Pancreas (tissue), 10 donors: Measurements from ENCODE around the gene ZC3H6. TPM values are rescaled to one million over a fixed set of nuclear protein-coding genes. Genes with fewer than 3 reads are reported as not detected.

Source experiments
- ATAC-seq, 4 donors: fragments of 200-7000 bp; cut with Tn5 transposase; one replicate each; pipeline versions ENCODE4 v1.8.0 to v1.9.1; 2020; ENCODE audit warnings: mild to moderate bottlenecking in 4 of 4, moderate library complexity in 4 of 4
- DNase-seq, 6 donors: peaks; one replicate each; pipeline ENCODE4 v3.0.0-alpha.2; 2020
- FAIRE-seq: peaks from 2 replicates; lab custom pipeline; 2012; peaks lifted over from hg19 to GRCh38; lab: Jason Lieb, UNC
- H3K27ac ChIP-seq, 4 donors: fragments of 200-600 bp; sonication (generic); 1 replicate in 3 of 4; 2 replicates in 1 of 4; pipeline versions ENCODE4 v1.5.0 to v1.8.0; 2020
- H3K27me3 ChIP-seq, 4 donors: fragments of 200-600 bp; one replicate each; pipeline ENCODE4 v1.8.0; 2021
- H3K36me3 ChIP-seq, 3 donors: fragments of 200-600 bp; sonication (generic) in 1 of 3; one replicate each; pipeline versions ENCODE4 v1.5.0 to v1.8.0; 2020 to 2021
- H3K4me1 ChIP-seq, 3 donors: fragments of 200-600 bp; one replicate each; pipeline ENCODE4 v1.8.0; 2021
- H3K4me3 ChIP-seq, 4 donors: fragments of 200-600 bp; sonication (generic) in 2 of 4; one replicate each; pipeline versions ENCODE4 v1.5.0 to v1.8.0; 2020 to 2021
- H3K9me3 ChIP-seq, 4 donors: fragments of 200-600 bp; one replicate each; pipeline ENCODE4 v1.8.0; 2021
- WGBS, 2 donors: extraction: QIAGEN DNeasy Blood & Tissue Kit; methylation state at CpG; one replicate each; pipeline ENCODE4 v1.1.7; 2013; 5-methylcytosine and 5-hydroxymethylcytosine counted together
- intact Hi-C, 3 donors: fragments of 100-400 bp; cut with DNase I; formaldehyde crosslinking; loops; one replicate each; pipeline versions ENCODE4 v1.11.1 to v1.14.2; 2022
- polyA plus RNA-seq, 2 donors: library from polyadenylated mRNA; stranded (reverse); fragments of 200-250 nt; gene quantifications; one replicate each; pipeline ENCODE4 v1.2.3, GENCODE V29; 2013
- total RNA-seq, 6 donors: library from RNA; stranded (reverse); fragmentation: NEBNext Ultra II Directional in 4 of 6; extraction: Animal tissue kit (Norgen Biotek cat#: 25700) in 4 of 6; gene quantifications; one replicate each; pipeline versions ENCODE4 v1.2.1 to v1.2.4, GENCODE V29; 2021 to 2023
- TF ChIP-seq, protein P1 (sequence below), 4 donors: fragments of 200-600 bp; sonication (generic) in 3 of 4; IDR thresholded peaks; one replicate each; pipeline versions ENCODE4 v1.5.0 to v1.8.0; 2021; ENCODE audit warnings: antibody characterized with exemption in 4 of 4
- donor health status: healthy with polysubstance abuse.
- donor health status: DM: no; HTN: no; CAD: no; lungs with moderate emphysema.
- donor health status: DM: no; HTN: no; CAD: no.
- donor health status: control.
- donor health status: control.
- donor health status: Bipolar disorder and iron deficiency.
- donor health status: DM: yes; HTN: yes; CAD: no.
- donor health status: DM: no; HTN: no; CAD: no.
- donor health status: DM: no; HTN: no; CAD: no.
- donor health status: DM: yes; HTN: yes; CAD: no.

The ZC3H6 gene
- total and polyA plus RNA-seq, 8 donors, result 2.0 to 9.3 (median 5.8) TPM

DNA sequence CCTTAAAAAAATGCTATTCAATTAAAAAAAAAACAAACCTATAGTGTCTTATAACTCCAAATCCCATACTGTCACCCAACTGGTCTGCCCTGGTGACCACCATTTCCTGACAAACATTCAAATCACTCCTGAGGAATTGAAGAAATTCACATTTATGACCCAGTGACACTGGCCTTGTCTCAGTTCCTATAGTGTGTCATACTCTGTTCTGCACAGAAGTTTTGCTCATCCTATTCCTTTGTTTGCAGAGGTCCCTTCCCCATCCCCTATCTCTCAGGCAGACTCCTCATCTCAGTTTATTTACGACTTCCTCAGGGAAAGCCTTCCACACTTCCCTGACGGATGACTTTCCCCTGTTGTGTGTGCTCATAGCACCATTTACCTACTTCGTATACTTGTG is 14.7 kb downstream of the ZC3H6 start:
- no peaks in the 10 kb centered on the region for H3K9me3 ChIP-seq
- no peaks in the 10 kb centered on the region for H3K27me3 ChIP-seq
- TF ChIP-seq, protein P1, sequence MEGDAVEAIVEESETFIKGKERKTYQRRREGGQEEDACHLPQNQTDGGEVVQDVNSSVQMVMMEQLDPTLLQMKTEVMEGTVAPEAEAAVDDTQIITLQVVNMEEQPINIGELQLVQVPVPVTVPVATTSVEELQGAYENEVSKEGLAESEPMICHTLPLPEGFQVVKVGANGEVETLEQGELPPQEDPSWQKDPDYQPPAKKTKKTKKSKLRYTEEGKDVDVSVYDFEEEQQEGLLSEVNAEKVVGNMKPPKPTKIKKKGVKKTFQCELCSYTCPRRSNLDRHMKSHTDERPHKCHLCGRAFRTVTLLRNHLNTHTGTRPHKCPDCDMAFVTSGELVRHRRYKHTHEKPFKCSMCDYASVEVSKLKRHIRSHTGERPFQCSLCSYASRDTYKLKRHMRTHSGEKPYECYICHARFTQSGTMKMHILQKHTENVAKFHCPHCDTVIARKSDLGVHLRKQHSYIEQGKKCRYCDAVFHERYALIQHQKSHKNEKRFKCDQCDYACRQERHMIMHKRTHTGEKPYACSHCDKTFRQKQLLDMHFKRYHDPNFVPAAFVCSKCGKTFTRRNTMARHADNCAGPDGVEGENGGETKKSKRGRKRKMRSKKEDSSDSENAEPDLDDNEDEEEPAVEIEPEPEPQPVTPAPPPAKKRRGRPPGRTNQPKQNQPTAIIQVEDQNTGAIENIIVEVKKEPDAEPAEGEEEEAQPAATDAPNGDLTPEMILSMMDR (IDR thresholded peaks at IDR 0.05), result no peak
- H3K36me3 ChIP-seq, result no peaks in the 10 kb centered on the region
- intact Hi-C loops, result no loop called here
- FAIRE-seq (no peak), DNase-seq (no peak), ATAC-seq (no peak)
- H3K4me1 ChIP-seq, result no peaks in the 10 kb centered on the region
- WGBS, 2 donors, result 85 to 92% methylated on average over 3 of the region's 3 CpGs
- H3K4me3 ChIP-seq, result no peak overlapping the region
- no peak overlapping the region for H3K27ac ChIP-seq

DNA sequence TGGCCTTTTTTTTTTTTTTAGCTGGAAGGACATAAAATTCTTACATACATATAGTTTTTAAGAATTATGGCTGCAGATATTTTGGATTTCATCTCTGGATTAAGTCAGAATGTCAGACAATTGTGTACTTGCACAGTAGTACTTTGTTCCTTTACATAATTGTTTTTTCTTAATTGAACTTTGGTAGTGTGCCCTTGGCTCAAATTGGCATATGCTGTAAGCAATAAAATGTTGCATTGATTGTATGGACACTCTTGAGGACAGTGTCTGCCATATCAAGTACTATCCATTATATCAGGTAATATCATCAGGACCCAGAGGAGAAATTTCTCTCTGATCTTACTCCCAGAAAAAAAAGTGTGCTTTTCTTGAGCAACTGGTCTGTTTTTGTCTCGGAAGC is 15.3 kb downstream of the ZC3H6 start:
- Histone ChIP-seq H3K36me3 (no peaks in the 10 kb centered on the region), H3K27me3 (no peaks in the 10 kb centered on the region), H3K4me1 (no peaks in the 10 kb centered on the region), H3K9me3 (no peaks in the 10 kb centered on the region), H3K4me3 (no peak overlapping the region), H3K27ac (no peak overlapping the region)
- 63 to 96% methylated on average over 1 of the region's 1 CpG for WGBS, 2 donors
- intact Hi-C loops, result no loop called here
- ATAC-seq (no peak), FAIRE-seq (no peak), DNase-seq (no peak)
- TF ChIP-seq, protein P1 (IDR thresholded peaks at IDR 0.05), result no peak

DNA sequence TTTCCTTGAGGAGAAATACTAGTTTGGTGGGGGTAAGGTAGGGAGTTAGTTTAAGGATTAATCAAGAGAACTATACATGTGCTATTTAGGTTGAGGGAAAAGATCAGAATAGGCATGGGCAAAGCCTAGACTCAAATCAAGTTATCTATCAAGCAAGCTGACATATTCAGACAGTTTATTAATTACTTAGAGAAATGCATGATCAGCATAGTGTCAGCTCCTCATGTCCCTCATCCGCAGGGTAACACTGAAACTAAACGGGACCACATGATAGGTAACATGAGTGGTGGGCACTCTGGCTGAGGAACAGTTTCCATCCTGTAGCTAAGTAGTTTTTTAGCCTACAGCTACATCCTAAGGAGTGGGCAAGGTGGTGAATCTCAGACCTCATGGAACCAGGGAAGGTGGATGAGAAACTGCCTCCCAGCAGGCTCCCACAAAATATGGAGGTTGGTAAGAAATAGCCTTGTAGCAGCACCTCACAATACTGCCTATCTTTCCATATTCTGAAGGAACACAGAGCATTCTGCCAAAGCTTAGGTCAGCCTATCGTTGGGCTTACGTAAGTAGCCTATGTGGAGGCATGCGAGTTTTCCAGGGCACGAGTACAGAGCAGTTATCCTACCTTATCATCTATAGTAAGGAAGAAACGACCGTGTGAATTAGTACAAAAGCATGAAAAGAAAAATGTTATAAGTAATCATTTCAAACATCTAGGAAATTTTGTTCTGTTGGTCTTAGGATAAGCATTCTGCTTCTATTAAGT is 18.4 kb downstream of the ZC3H6 start:
- H3K4me1 ChIP-seq, result no peaks in the 10 kb centered on the region
- TF ChIP-seq, protein P1 (IDR thresholded peaks at IDR 0.05), result no peak
- H3K27me3 ChIP-seq, result no peaks in the 10 kb centered on the region
- H3K4me3 ChIP-seq, result no peak overlapping the region
- no peak overlapping the region for H3K27ac ChIP-seq
- DNase-seq, result no peak
- 60 to 89% methylated on average over 8 of the region's 8 CpGs for WGBS, 2 donors
- intact Hi-C loops, result no loop called here
- no peaks in the 10 kb centered on the region for H3K36me3 ChIP-seq
- H3K9me3 ChIP-seq, result no peaks in the 10 kb centered on the region
- no peak for FAIRE-seq
- peak in 3 of 4 donors; percentile 54 to 82 (median 55) for ATAC-seq

DNA sequence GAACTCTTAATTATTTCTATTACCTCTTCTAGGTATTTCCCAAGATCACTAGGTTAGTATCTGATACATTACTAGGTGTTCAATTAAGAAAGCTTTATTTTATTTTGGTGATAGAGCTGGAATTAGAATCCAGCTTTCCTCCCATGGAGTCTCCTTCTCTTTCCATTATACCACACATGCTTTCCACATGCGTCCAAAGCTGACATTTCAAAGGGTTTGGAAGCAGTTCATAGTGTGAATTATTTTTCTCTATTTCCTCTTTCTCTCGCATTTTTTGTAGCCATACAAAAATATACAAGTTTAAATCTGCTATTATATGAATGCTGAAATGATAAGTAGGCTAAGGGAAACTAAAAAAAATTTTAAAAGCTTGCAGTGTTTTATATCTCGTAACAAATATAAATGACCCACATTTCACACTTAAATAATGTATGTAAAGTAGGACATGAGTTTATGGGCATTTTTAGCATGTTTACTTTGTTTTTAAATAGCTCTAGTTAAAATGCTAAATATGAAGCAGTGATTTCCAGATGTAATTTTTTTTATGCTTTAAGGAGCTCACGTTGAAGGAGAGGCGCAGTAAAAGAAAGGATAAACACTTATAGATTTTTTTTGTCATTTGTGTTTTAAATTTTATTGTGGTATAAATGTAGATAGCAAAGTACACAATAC is 20.1 kb downstream of the ZC3H6 start:
- no peak for ATAC-seq
- H3K27ac ChIP-seq, result no peak overlapping the region
- no peaks in the 10 kb centered on the region for H3K36me3 ChIP-seq
- TF ChIP-seq, protein P1 (IDR thresholded peaks at IDR 0.05), result no peak
- H3K4me3 ChIP-seq, result no peak overlapping the region
- no peak for FAIRE-seq
- intact Hi-C loops, result no loop called here
- no peaks in the 10 kb centered on the region for H3K4me1 ChIP-seq
- no peak for DNase-seq
- no peaks in the 10 kb centered on the region for H3K27me3 ChIP-seq
- 84 to 85% methylated on average over 5 of the region's 5 CpGs for WGBS, 2 donors
- H3K9me3 ChIP-seq, result no peaks in the 10 kb centered on the region

DNA sequence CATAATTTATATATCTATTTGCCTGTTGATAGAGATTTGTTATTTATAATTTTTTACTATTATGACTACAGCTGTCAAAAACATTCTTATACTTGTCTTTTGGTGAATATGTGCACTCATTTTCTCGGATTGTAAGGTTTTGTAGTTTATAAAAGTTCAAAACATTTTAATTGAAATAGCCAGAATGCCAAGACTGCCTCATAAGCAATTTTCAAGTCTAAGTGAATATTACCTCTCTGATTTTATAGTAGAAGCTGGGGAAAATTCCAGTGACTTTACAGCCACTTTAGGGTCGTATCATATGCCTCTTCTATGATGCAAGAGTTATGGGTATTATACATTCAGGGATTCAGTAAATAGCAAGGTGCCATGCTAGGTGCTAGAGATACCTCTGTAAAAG is 21.0 kb downstream of the ZC3H6 start:
- TF ChIP-seq, protein P1 (IDR thresholded peaks at IDR 0.05), result no peak
- Histone ChIP-seq H3K36me3 (no peaks in the 10 kb centered on the region), H3K4me3 (no peak overlapping the region), H3K27ac (no peak overlapping the region), H3K4me1 (peaks cover 0 to 3% (median 0%) of the 10 kb centered on the region in 3 donors), H3K27me3 (no peaks in the 10 kb centered on the region), H3K9me3 (no peaks in the 10 kb centered on the region)
- no peak for DNase-seq
- ATAC-seq, result no peak
- intact Hi-C loops, result no loop called here
- WGBS, 2 donors, result 88 to 94% methylated on average over 2 of the region's 2 CpGs
- FAIRE-seq, result no peak
